GM23248 (cell line): ENCODE results near the gene RBBP5. TPM values are rescaled to one million over a fixed set of nuclear protein-coding genes. Genes with fewer than 3 reads are reported as not detected.

Experiments used
- DNase-seq: peaks from one replicate; pipeline ENCODE4 v3.0.0-alpha.2; 2015
- H2AFZ ChIP-seq: fragments of 200-600 bp; sonication (generic); 2 replicates; pipeline ENCODE4 v1.6.1; 2016; ENCODE audit warnings: antibody characterized with exemption
- H3F3A ChIP-seq: fragments of 200-600 bp; sonication (generic); 2 replicates; pipeline ENCODE4 v1.6.1; 2016; ENCODE audit warnings: mild to moderate bottlenecking, antibody characterized with exemption, mixed run types; ENCODE audit not compliant: insufficient read depth
- H3K27ac ChIP-seq: fragments of 200-600 bp; sonication (generic); 2 replicates; pipeline ENCODE4 v1.5.1; 2016; ENCODE audit warnings: mild to moderate bottlenecking
- H3K27me3 ChIP-seq: fragments of 200-600 bp; sonication (generic); replicated peaks from 2 replicates; pipeline ENCODE4 v1.6.1; 2016; ENCODE audit warnings: mild to moderate bottlenecking; ENCODE audit not compliant: insufficient read depth
- H3K36me3 ChIP-seq: fragments of 200-600 bp; sonication (generic); 2 replicates; pipeline ENCODE4 v1.6.1; 2016; ENCODE audit warnings: low read depth, mild to moderate bottlenecking
- H3K4me1 ChIP-seq: fragments of 200-600 bp; sonication (generic); 2 replicates; pipeline ENCODE4 v1.6.1; 2016; ENCODE audit warnings: mild to moderate bottlenecking; ENCODE audit not compliant: insufficient read depth
- H3K4me2 ChIP-seq: fragments of 200-600 bp; sonication (generic); one replicate; pipeline ENCODE4 v1.6.1; 2016; ENCODE audit warnings: mild to moderate bottlenecking; ENCODE audit not compliant: unreplicated experiment
- H3K4me3 ChIP-seq: fragments of 200-600 bp; sonication (generic); 2 replicates; pipeline ENCODE4 v1.5.1; 2016; ENCODE audit warnings: mild to moderate bottlenecking
- H3K79me2 ChIP-seq: fragments of 200-600 bp; sonication (generic); 2 replicates; pipeline ENCODE4 v1.6.1; 2016; ENCODE audit warnings: mild to moderate bottlenecking; ENCODE audit not compliant: insufficient read depth
- H3K9ac ChIP-seq: fragments of 200-600 bp; sonication (generic); 2 replicates; pipeline ENCODE4 v1.6.1; 2016; ENCODE audit warnings: mild to moderate bottlenecking
- H3K9me2 ChIP-seq: fragments of 200-600 bp; sonication (generic); 2 replicates; pipeline ENCODE4 v1.6.1; 2016; ENCODE audit warnings: mixed run types, mild to moderate bottlenecking, moderate library complexity; ENCODE audit not compliant: insufficient read depth
- H3K9me3 ChIP-seq: fragments of 200-600 bp; sonication (generic); one replicate; pipeline ENCODE4 v1.6.1; 2017; ENCODE audit warnings: low read depth
- H4K20me1 ChIP-seq: fragments of 200-600 bp; sonication (generic); 2 replicates; pipeline ENCODE4 v1.6.0; 2016; ENCODE audit not compliant: insufficient read depth
- EZH2 ChIP-seq: fragments of 200-600 bp; sonication (generic); IDR thresholded peaks from 2 replicates; pipeline ENCODE4 v1.6.1; 2018; ENCODE audit warnings: antibody characterized with exemption, mild to moderate bottlenecking; ENCODE audit not compliant: insufficient read depth, poor library complexity, severe bottlenecking
- EZH2phosphoT487 ChIP-seq: fragments of 200-600 bp; sonication (generic); IDR thresholded peaks from 2 replicates; pipeline ENCODE4 v1.6.1; 2018; ENCODE audit warnings: antibody characterized with exemption, moderate library complexity, mild to moderate bottlenecking, low read depth; ENCODE audit not compliant: insufficient read depth
- WGBS, 2 experiments: methylation state at CpG; one replicate each; pipeline ENCODE4 v1.1.6; 2015 to 2017; ENCODE audit warnings: low lambda C conversion rate in 2 of 2, low coverage in 1 of 2; ENCODE audit errors: missing lambda C conversion rate in 2 of 2; 5-methylcytosine and 5-hydroxymethylcytosine counted together
- in situ Hi-C: fragments of 300-500 bp; cut with MboI; formaldehyde crosslinking; loops from 2 replicates; pipeline ENCODE4 v1.15.0; 2020
- polyA plus RNA-seq: library from polyadenylated mRNA; unstranded; fragments of >200 nt; fragmentation: Nextera tagmentation; extraction: Ambion mirVana; gene quantifications from 2 replicates; pipeline ENCODE4 v1.2.1, GENCODE V29; 2016
- total RNA-seq: library from RNA; depleted of rRNA; stranded (reverse); fragments of >200 nt; shearing (Covaris generic); gene quantifications from 2 replicates; pipeline ENCODE4 v1.2.3, GENCODE V29; 2014

Gene RBBP5
- total and polyA plus RNA-seq, 2 experiments from 2014 or later, result 13.6 to 14.3 TPM

DNA sequence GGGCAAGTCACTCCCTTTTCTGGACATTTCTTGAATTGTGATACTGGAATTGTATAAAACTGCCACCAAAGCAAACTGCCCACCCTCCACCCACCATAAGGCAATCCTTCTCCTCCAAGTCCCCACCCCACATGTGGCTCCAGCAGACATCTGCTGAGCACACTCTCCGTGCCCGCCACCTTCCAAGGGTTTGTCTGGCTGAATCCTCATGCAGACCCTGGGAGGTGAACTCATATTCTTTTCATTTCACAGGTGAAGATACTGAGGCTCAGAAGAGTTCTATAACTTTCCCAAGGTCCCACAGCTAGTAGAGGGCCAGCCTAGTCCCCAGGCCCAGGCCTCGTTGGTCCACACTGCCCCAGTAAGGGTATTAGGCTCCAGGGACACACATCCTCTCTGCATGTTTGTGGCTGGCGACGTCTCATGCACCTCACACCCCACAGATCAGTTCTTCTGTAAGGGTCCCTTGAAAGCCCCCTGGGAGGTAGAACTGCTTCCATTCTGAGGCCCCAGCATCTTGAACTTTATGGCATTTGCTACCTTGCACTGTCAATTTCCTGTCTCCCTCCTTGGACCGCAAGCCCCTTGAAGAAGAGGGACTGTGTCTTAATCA is 64.7 kb downstream of the RBBP5 start:
- Histone ChIP-seq H3K79me2 (no peaks in the 10 kb centered on the region), H2AFZ (no peak overlapping the region), H3K9me2 (no peaks in the 10 kb centered on the region), H3K9me3 (no peaks in the 10 kb centered on the region), H3K27me3 (peaks cover 22% of the 10 kb centered on the region), H3K4me2 (no peak overlapping the region), H3K9ac (no peak overlapping the region), H4K20me1 (no peaks in the 10 kb centered on the region), H3F3A (no peaks in the 10 kb centered on the region), H3K4me1 (no peaks in the 10 kb centered on the region), H3K4me3 (no peak overlapping the region), H3K27ac (no peak overlapping the region), H3K36me3 (no peaks in the 10 kb centered on the region)
- TF ChIP-seq EZH2phosphoT487 (no peak), EZH2 (no peak)
- no peak for DNase-seq
- in situ Hi-C loops, result no loop called here
- WGBS, 2 experiments, result 90 to 91% methylated on average over 6 of the region's 6 CpGs

DNA sequence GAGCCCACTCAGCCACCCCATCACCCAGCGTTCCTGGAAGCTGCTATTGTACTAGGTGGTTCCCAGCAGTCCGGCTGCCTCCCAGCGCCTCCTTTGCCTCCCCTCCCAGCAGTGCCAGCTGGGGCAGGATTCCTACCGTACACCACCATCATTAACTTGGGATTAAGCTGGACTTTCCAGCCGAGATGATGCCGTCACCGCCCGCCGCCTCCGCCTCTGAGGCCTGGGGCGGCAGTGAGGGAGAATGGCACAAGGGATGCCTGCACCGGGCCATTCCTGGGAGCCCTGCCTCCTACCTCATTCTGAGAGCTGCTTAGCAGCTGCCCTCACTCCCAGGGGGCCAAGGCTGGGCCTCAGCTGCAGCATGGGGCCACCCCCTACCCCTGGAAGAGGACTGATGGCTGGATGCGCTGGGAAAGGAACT is 65.6 kb downstream of the RBBP5 start:
- Histone ChIP-seq H3K9me3 (no peaks in the 10 kb centered on the region), H2AFZ (no peak overlapping the region), H3K36me3 (no peaks in the 10 kb centered on the region), H3K4me2 (no peak overlapping the region), H3K4me1 (no peaks in the 10 kb centered on the region), H3K4me3 (no peak overlapping the region), H3K9me2 (no peaks in the 10 kb centered on the region), H3K9ac (no peak overlapping the region), H3K27me3 (peaks cover 28% of the 10 kb centered on the region), H4K20me1 (no peaks in the 10 kb centered on the region), H3K79me2 (no peaks in the 10 kb centered on the region), H3K27ac (no peak overlapping the region), H3F3A (no peaks in the 10 kb centered on the region)
- WGBS, 2 experiments, result 82% methylated on average over 13 of the region's 13 CpGs
- in situ Hi-C loops, result no loop called here
- no peak for TF ChIP-seq EZH2
- no peak for TF ChIP-seq EZH2phosphoT487
- no peak for DNase-seq

- Histone ChIP-seq H3K79me2 (no peaks in the 10 kb centered on the region), H3K27ac (no peak overlapping the region), H2AFZ (no peak overlapping the region), H4K20me1 (no peaks in the 10 kb centered on the region), H3F3A (no peaks in the 10 kb centered on the region), H3K4me3 (no peak overlapping the region), H3K9me3 (no peaks in the 10 kb centered on the region), H3K27me3 (peaks cover 37% of the 10 kb centered on the region), H3K4me2 (no peak overlapping the region), H3K36me3 (no peaks in the 10 kb centered on the region), H3K9me2 (no peaks in the 10 kb centered on the region), H3K9ac (no peak overlapping the region), H3K4me1 (no peaks in the 10 kb centered on the region)
- TF ChIP-seq EZH2 (no peak), EZH2phosphoT487 (no peak)
- DNase-seq, result peak; percentile 32
- WGBS, 2 experiments, result 42 to 46% methylated on average over 7 of the region's 7 CpGs
- in situ Hi-C loops, result no loop called here
Observed at GRCh38 chr1:205054013-205054412, 67.8 kb downstream of the RBBP5 start.

- peaks cover 40% of the 10 kb centered on the region for H3K27me3 ChIP-seq
- H3K9ac ChIP-seq, result no peak overlapping the region
- no peaks in the 10 kb centered on the region for H3K79me2 ChIP-seq
- no peaks in the 10 kb centered on the region for H4K20me1 ChIP-seq
- H3K36me3 ChIP-seq, result no peaks in the 10 kb centered on the region
- no peak overlapping the region for H3K4me2 ChIP-seq
- no peak overlapping the region for H2AFZ ChIP-seq
- WGBS, 2 experiments, result 76 to 86% methylated on average over 5 of the region's 5 CpGs
- no peaks in the 10 kb centered on the region for H3K4me1 ChIP-seq
- no peak overlapping the region for H3K4me3 ChIP-seq
- no peak for DNase-seq
- no peaks in the 10 kb centered on the region for H3F3A ChIP-seq
- no peak overlapping the region for H3K27ac ChIP-seq
- no peaks in the 10 kb centered on the region for H3K9me2 ChIP-seq
- H3K9me3 ChIP-seq, result no peaks in the 10 kb centered on the region
- TF ChIP-seq EZH2phosphoT487 (no peak), EZH2 (no peak)
- in situ Hi-C loops, result no loop called here
Observed at GRCh38 chr1:205053296-205053695, 68.5 kb downstream of the RBBP5 start.
